Measurements from ENCODE around the gene SCAMP4.

Gene SCAMP4

GRCh38 chr19:1914826-1915341, 9.7 kb downstream of the SCAMP4 start:
- no peak for DNase-seq

- no peak for DNase-seq
Measured at GRCh38 chr19:1917146-1917545, 11.9 kb downstream of the SCAMP4 start.

GRCh38 chr19:1917926-1918325, 12.7 kb downstream of the SCAMP4 start:
- DNase-seq, result no peak

- DNase-seq, result no peak
Measured at GRCh38 chr19:1918975-1919374, 13.8 kb downstream of the SCAMP4 start.

- DNase-seq, result no peak
Measured at GRCh38 chr19:1920644-1921043, 15.4 kb downstream of the SCAMP4 start.

GRCh38 chr19:1921326-1921725, 16.1 kb downstream of the SCAMP4 start:
- no peak for DNase-seq

GRCh38 chr19:1921825-1922224, 16.6 kb downstream of the SCAMP4 start:
- DNase-seq, result no peak

GRCh38 chr19:1922803-1923202, 17.6 kb downstream of the SCAMP4 start:
- DNase-seq, result no peak

- DNase-seq, result no peak
Measured at GRCh38 chr19:1923319-1923718, 18.1 kb downstream of the SCAMP4 start.

- no peak for DNase-seq
Measured at GRCh38 chr19:1924320-1924961, 19.2 kb downstream of the SCAMP4 start.

- DNase-seq, result no peak
Measured at GRCh38 chr19:1925544-1925943, 20.3 kb downstream of the SCAMP4 start.

GRCh38 chr19:1929021-1929742, 24.0 kb downstream of the SCAMP4 start:
- DNase-seq, result peak in 1 of 2 donors; percentile 56

- no peak for DNase-seq
Measured at GRCh38 chr19:1931445-1931844, 26.2 kb downstream of the SCAMP4 start.

GRCh38 chr19:1932395-1932794, 27.2 kb downstream of the SCAMP4 start:
- DNase-seq, result no peak

GRCh38 chr19:1933244-1933643, 28.0 kb downstream of the SCAMP4 start:
- no peak for DNase-seq

- DNase-seq, result no peak
Measured at GRCh38 chr19:1933942-1934341, 28.7 kb downstream of the SCAMP4 start.

GRCh38 chr19:1935484-1936208, 30.4 kb downstream of the SCAMP4 start:
- no peak for DNase-seq

GRCh38 chr19:1936430-1936829, 31.2 kb downstream of the SCAMP4 start:
- DNase-seq, result no peak

GRCh38 chr19:1936916-1937610, 31.9 kb downstream of the SCAMP4 start:
- no peak for DNase-seq

GRCh38 chr19:1938071-1938470, 32.9 kb downstream of the SCAMP4 start:
- no peak for DNase-seq

- DNase-seq, result no peak
Measured at GRCh38 chr19:1941146-1942077, 36.2 kb downstream of the SCAMP4 start, which contains the start of gene CSNK1G2. Gene CSNK1G2, plus strand, starts transcription at chr19:1941172. Its CDS starts 28,601 bp downstream, at chr19:1969773.

Measured in hippocampal formation (tissue), 2 donors.